GM19324 (cell line): ENCODE data around the gene DNAJB11.
"Not testable (repeated sequence)": the region's sequence is repeated elsewhere in the genome, so short reads cannot be mapped to it uniquely, and the experiment has no call there.

Source experiments
- ATAC-seq: cut with Tn5 transposase; IDR thresholded peaks from one replicate; pipeline ENCODE4 v1.9.1; 2021; ENCODE audit warnings: mild to moderate bottlenecking, moderate library complexity; ENCODE audit not compliant: unreplicated experiment, low FRiP score

Gene DNAJB11

DNA sequence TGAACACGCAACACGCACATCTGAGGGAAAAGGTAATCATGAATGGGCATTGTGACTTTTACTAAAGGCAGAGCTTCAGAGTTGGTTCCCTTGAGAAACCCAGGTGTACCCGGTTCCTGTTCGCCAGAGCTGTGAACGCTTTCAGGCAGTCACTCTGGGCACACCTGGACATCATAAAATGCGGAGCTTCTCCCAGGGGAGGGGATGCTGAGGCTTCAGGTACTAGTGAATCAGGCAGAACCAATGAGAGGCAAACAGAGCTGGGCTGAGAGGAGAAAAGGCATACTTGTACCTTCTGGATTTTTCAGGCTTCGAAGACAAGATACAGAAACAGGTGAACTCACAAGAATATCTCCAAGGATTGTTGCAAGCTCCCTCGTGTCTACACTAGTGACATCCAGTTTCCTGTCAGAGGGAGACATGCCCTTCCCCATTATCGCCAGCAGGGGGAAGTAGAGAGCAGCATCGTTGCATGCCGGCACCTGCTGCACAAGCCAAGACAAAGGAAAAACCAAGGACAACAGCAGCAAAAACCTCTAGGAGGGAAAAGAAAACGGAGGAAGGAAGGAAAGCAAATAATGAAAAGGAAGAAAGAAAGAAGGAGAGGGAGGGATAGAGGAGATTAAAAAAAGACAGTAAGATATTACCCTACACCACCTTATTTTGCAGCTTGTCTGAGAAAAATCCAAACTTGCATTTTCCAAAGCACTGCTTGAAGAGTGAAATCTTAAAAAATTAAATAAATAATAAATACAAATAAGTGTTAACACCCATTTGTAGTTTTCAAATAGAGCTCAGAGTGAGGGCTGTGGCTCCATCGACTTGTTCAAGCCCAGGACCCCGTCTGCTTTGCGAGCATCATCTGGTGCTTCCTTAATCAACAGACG, 44.3 kb downstream of the DNAJB11 start:
- ATAC-seq, result peak; percentile 52

DNA sequence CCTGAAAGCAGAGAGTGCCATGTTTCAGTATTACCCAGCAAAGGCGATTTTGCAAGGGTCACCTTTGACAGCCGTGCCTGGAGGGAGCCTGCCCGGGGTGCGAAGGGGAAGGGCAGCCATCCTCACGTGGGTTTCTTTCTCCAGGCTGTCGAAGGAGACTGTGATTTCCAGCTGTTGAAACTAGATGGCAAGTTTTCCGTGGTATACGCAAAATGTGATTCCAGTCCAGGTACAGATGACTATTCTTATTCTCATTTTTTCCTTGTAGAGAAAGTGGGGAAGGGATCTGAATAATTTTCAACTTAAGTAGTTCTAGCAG, 45.7 kb downstream of the DNAJB11 start:
- ATAC-seq, result no peak

DNA sequence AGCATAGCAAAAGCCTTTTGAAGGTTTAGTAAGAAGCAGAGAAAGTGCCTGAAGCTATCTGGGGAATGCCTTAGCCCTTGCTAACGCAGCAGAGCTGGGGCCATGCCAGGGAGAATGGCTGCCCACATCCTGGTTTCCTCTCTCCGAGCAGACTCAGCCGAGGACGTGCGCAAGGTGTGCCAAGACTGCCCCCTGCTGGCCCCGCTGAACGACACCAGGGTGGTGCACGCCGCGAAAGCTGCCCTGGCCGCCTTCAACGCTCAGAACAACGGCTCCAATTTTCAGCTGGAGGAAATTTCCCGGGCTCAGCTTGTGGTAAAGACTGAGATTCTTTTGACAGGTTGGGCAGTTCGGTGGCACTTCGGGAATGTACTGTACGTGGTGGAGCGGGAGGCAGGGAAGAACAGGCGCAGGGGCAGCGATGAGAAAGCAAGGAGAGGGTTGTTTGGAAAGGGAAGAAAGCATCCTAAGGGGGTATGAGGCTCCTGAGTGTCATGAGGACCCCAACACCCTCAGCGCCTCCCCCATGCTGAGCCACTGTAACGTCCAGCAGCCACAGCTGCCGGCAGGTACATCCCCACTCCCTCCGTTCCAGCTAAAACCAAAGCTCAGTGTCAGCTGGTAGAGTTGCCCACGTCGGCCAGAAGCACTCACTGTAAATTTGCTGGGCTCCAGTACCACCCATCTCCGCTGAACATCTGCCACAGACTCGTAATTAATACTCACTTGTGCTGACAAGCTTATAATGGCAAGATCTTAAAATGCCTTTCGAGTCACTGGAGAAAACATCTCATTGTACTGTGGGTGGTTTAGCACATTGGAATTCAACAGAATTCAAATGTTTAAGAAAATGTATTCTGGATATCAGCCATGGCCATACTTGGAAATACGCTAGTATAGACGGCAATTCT, 46.8 kb downstream of the DNAJB11 start:
- ATAC-seq, result peak; percentile 83

DNA sequence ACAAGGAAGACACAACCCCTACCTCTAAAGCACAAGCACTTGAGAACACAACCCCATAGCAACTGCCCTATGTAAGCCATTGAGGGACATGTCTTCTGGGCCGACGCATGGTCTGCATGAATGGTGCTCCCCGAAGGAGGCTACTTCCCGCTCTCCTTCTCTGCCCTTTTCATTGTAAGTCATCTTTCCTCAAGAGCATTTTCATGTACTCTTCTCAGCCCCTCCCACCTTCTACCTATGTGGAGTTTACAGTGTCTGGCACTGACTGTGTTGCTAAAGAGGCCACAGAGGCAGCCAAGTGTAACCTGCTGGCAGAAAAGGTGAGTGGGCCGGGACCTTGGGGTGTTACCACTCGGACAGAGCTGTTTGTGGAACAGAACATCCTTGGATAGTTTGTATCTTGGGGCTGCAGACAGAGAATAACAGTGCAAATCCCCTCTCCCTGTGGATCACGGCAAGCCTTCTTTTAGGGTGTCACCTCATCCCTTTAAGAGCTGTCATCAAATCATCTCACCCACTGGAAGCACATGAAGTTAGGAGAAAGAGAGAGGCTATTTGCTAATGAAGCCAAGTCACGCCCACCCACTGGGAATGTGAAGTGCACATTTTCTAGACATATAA, 47.9 kb downstream of the DNAJB11 start:
- ATAC-seq, result no peak

DNA sequence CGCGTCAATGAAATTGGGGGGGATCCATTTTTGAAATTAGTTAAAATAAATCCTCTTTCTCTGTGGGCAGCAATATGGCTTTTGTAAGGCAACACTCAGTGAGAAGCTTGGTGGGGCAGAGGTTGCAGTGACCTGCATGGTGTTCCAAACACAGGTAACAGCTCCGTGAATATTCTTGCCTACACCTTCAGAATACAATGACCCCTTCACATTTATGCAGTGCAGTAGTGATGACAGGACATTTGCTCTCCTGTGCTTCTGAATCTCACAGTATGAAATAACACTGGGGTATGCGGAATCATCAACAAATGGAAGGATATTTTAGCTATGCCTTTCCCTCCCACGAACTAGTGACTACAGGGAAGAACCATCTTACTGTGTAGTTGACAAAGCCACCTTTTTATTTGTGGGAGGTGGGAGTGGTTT, 49.3 kb downstream of the DNAJB11 start:
- ATAC-seq, result no peak

DNA sequence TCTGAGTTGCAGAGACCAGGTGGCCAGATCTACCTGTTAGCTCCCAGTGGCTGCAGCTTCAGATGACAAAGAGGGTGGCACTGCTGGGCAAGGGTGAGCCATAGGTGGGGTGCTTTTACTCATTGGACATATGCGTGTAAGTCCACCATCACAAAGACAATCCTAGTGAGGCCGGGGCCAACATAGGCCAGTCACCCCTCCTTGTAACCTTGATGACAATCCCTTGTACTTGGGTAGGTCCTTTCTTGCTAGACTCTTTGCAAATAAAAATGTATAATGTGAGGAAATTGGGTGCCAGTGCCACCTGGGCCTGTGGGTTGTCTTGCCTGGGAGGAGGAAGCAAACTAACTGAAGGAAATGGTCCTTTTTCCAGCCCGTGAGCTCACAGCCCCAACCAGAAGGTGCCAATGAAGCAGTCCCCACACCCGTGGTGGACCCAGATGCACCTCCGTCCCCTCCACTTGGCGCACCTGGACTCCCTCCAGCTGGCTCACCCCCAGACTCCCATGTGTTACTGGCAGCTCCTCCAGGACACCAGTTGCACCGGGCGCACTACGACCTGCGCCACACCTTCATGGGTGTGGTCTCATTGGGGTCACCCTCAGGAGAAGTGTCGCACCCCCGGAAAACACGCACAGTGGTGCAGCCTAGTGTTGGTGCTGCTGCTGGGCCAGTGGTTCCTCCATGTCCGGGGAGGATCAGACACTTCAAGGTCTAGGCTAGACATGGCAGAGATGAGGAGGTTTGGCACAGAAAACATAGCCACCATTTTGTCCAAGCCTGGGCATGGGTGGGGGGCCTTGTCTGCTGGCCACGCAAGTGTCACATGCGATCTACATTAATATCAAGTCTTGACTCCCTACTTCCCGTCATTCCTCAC, 49.9 kb downstream of the DNAJB11 start:
- ATAC-seq, result no peak

DNA sequence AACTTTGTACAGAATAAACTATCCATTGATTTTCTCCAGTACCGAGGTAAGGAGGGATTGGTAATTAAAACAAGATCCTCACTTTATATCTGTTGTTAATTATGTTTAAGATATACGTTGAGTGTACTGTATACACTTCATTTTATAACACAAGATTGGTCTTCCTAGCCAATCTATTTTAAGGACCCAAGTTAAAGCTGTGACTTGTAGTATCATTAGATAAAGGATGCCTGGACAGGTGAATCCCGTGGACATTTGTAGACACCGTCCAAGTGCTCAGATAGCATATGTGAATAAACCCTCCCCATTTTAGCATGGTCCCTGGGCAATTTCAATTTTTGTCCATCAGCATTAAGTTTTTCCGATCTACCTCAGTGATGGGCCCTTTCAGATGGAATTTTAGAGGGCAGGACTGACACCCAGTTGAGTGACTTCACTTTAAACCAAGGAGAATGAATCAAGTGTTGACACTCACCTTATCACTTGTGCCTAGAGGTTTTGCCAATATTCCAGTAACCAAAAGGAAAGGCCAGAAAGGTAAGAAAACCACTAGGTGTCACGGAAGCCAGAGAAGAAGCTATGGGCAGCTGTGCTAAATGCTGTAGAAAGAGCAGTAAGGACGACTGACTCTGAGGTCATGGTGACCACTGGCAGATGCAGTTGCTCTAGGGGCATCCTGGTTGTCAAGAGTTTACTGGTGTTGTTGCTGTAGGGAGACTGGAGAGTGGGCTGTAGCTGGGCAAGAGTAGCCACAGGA, 51.6 kb downstream of the DNAJB11 start:
- ATAC-seq, result no peak

DNA sequence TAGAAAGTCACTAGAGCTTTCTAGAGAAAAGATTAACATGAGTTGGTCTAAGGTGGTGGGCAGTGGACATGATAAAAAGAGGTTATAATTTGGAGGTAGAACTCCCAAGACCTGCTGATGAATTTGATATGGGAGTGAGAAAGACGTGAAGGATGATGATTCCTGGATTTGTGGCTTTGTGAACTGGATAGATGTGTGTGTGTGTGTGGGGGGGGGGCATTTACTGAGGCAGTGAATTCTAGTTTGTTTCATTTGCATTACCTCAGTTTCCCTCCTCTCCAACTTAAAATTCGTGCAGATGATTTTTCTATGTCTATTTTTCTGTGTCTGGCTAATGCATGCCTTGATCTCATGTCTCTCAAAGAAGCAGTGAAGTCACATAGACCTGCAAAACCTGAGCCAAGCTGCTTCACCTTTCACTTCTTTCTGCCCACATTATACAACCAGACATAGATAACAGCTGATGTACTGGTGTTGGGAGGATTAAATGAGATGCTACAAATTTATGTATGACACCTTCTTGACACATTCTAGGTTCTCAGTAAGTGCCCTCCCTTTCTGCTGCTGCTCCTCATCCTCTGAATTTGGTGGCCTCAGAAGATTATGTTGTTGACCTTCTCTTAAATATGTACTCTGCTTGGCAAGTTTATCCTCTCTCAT, 52.3 kb downstream of the DNAJB11 start:
- ATAC-seq, result no peak

DNA sequence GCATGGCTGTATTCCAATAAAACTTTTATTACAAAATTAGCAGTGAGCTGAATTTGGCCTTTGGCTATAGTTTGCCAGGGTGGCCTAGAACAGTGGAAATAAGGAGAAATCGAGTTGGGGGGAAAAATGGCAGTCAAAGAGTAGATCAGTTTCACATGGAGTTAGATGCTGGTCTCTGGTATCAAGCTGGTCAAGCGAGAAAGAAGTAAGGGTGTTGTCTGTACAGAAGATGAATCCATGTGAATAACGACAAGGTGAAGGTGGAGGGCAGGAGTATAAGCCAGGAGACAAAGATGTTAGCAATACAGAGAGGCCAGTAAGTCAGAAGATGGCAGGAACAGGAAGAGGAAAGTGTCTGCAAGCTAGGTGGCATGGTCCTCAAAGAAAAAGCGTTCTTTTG, 54.1 kb downstream of the DNAJB11 start:
- no peak for ATAC-seq

DNA sequence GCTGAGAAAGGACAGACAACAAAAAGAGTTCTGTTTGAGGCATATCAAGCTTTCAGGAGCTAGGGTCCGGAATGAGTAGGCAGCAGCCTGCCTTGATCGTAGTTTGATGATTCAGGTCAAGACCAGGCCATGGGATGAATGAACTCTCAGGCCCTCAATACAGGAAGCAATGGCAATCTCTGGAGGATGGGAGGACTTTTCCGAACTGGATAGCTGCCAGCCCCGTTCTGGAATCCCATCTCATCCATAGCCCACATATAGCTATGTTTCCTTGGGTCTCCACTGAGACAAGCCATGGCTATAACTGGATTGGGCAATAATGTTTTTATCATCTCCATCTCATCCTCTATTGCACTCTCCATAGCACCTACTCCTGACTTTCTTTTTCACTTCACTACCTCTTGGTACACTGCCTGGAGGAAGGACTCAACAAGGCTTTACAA, 55.1 kb downstream of the DNAJB11 start:
- no peak for ATAC-seq

DNA sequence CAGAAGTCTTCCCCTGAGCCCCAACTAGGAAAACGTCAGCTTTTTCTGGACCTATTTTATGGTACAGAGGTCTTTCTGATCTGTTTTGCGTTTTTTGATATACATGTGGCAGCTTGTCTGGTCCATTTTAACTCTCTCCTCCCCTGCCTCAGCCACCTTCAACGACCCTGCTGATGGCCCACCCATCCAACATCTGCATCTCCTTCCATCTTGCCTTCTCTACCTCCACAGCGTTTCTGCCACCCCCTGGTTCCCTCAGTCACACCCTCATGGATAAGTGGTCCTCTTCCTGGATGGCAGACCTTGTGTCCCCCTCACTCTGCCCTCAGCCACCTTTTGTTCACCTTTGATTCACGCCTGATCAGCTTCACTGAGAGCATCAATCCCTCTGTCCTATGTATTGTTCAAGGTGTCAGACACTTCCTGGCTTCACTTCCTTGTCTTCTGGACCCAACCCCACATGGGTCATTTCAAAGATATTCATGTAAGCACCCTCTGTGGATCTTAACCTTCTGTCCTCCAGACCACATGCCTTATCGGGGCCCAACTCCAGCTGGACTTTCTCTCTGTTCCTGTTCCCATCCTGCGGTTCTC, 55.8 kb downstream of the DNAJB11 start:
- no peak for ATAC-seq

DNA sequence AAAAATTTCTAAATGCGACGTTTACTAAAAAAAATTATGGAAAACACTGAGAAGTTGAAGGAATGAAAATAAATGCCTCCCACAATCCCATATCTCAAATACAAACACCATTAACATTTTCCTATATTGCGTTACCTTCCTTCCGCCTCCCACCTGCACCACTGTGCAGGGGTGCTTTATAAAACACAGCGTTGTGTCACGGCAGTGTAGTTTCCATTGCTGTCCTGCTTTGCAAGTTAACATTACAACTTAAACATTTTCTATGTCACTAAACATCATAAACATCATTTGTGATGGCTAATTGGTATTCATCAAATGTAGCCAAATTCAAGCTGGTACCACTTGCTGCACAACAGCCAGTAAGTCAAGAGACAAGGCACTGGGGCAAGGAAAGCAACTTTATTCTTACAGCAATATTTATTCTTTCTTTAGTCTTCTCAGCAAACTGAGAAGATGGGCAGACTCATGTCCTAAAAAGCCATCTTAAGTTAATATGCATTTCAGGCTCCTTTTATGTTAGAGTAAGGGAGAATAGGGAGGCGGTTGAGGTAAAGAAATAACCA, 57.4 kb downstream of the DNAJB11 start:
- no peak for ATAC-seq

DNA sequence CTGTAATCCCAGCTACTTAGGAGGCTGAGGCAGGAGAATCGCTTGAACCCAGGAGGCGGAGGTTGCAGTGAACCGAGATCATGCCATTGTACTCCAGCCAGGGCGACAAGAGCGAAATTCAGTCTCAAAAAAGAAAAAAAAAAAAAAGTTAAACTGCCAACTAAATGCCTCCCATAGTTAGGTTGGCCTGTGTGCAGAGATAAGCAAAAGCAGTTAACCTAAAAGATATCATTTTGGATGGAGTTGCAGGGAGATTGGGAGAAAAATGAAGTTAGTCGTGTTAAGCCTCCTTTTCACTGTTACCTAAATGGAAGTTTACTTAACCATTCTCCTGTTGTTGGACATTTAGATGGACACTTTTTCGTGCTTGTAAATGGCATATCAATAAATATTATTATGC, 58.2 kb downstream of the DNAJB11 start:
- ATAC-seq, result no peak

DNA sequence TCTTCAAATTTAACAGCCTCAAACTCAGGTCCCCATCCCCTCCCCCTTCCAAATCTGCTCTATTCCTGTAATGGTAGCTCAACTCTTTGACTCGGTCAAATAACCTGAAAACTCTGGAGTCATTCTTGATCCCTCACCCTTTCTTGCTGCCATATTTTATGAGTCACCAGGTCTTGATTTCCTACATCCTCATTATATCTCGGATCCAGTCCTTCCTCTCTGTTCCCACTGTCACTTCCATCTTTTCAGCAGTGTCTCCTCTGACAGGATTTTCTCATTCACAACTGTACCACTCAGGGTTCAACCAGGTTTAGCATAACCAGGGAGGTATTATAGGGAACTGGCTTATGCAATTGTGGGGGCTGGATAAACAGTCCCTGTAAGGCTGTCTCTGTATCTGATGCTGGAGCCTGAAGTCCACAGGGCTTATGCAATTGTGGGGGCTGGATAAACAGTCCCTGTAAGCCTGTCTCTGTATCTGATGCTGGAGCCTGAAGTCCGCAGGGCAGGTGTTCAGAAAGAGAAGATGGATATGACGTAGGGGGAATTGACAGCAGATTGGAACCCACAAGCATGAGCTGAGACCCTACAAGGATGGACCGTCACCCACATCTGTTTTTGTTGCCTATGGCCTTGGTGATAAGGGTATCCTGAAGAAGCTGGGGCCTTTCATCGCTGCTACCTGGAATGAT, 60.6 kb downstream of the DNAJB11 start:
- ATAC-seq, result no peak

DNA sequence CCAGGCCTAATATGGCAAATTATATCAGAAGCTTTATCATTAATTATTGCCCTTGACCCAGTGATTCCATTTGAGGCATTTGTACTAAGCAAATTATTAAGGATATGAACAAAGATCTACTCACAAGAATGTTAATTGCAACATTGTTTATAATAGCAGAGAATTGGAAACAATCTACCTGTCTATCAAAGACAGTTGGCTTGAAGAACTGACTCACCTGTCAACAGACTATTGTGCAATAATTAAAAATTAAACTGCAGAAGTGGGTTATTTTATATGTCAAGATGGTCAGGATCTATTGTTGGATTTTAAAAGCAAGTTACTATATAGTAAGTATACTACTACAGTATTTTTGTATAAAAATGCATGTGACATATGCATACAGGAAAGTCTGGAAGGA, 63.0 kb downstream of the DNAJB11 start:
- no peak for ATAC-seq

DNA sequence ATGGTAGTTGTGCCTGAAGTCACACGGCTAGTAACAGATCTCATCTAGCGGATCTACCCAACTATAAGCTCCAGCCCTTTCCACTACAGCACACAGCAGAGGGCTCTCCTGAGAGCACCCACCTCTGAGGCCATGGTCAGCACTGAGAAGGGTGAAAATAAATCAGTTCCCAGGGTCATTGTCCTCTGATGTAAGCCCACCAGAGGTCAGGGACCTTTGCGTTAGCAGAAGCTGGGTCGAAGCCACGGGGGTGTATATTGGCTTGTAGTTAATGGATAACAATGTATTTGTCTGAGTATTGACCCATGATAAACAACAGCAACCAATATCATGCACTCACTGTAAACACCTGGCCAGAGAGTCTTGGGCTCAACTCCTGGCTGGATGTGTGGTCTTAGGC, 63.7 kb downstream of the DNAJB11 start:
- not testable (repeated sequence) for ATAC-seq
